PC-3 (cell line): Measurements from ENCODE around the gene LDLRAP1. TPM values are rescaled to one million over a fixed set of nuclear protein-coding genes. Genes with fewer than 3 reads are reported as not detected.
"Not testable (repeated sequence)": the region's sequence is repeated elsewhere in the genome, so short reads cannot be mapped to it uniquely, and the experiment has no call there.

Experiments
- ATAC-seq: fragments of 200-7000 bp; cut with Tn5 transposase; 2 replicates; pipeline ENCODE4 v1.9.1; 2020; ENCODE audit warnings: mild to moderate bottlenecking, moderate library complexity
- BruUV-seq: library from RNA; stranded (reverse); fragments of 400-500 nt; replicated peaks from 2 replicates; lab custom pipeline; 2021; lab: Mats Ljungman, UMichigan
- CTCF ChIA-PET: fragments of 300-600 bp; sonication (Branson Sonifier 250); formaldehyde crosslinking; loops from one replicate; lab custom pipeline; 2022; ENCODE audit warnings: antibody characterized with exemption; lab: Charles Lee
- POLR2A ChIA-PET: fragments of 300-600 bp; sonication (Branson Sonifier 250); formaldehyde crosslinking; loops from one replicate; lab custom pipeline; 2022; ENCODE audit warnings: antibody characterized with exemption; ENCODE audit not compliant: unreplicated experiment; lab: Charles Lee
- DNase-seq: peaks from one replicate; pipeline ENCODE4 v3.0.0-alpha.2; 2015
- H2AFZ ChIP-seq: fragments of 300-600 bp; sonication (generic); 2 replicates; pipeline ENCODE4 v1.6.0; 2016; ENCODE audit warnings: antibody characterized with exemption, low read length
- H3F3A ChIP-seq: fragments of 300-600 bp; sonication (generic); one replicate; pipeline ENCODE4 v1.6.0; 2017; ENCODE audit warnings: antibody characterized with exemption, low read length, control low read depth, mild to moderate bottlenecking; ENCODE audit not compliant: unreplicated experiment
- H3K27ac ChIP-seq: fragments of 300-600 bp; sonication (generic); 2 replicates; pipeline ENCODE4 v1.5.1; 2016; ENCODE audit warnings: mild to moderate bottlenecking, low read length
- H3K27me3 ChIP-seq: fragments of 300-600 bp; sonication (generic); 2 replicates; pipeline ENCODE4 v1.6.1; 2016; ENCODE audit warnings: low read length, mixed read lengths
- H3K36me3 ChIP-seq: fragments of 300-600 bp; sonication (generic); 2 replicates; pipeline ENCODE4 v1.6.1; 2016; ENCODE audit warnings: low read depth, mixed run types, low read length, mixed read lengths
- H3K4me1 ChIP-seq: fragments of 300-600 bp; sonication (generic); 2 replicates; pipeline ENCODE4 v1.5.1; 2016; ENCODE audit warnings: low read length; ENCODE audit not compliant: insufficient read depth
- H3K4me2 ChIP-seq: fragments of 300-600 bp; sonication (generic); 2 replicates; pipeline ENCODE4 v1.6.0; 2016; ENCODE audit warnings: low read length
- H3K4me3 ChIP-seq: fragments of 300-600 bp; sonication (generic); 2 replicates; pipeline ENCODE4 v1.5.1; 2016; ENCODE audit warnings: mild to moderate bottlenecking, low read length, mixed read lengths
- H3K79me2 ChIP-seq: fragments of 300-600 bp; sonication (generic); 2 replicates; pipeline ENCODE4 v1.6.1; 2017; ENCODE audit warnings: low read length, mixed read lengths
- H3K9ac ChIP-seq: fragments of 300-600 bp; sonication (generic); 2 replicates; pipeline ENCODE4 v1.6.0; 2016; ENCODE audit warnings: mild to moderate bottlenecking, low read length
- H3K9me2 ChIP-seq: fragments of 300-600 bp; sonication (generic); replicated peaks from 2 replicates; pipeline ENCODE4 v1.6.1; 2016; ENCODE audit warnings: mixed run types, low read length, mixed read lengths
- H3K9me3 ChIP-seq: fragments of 300-600 bp; sonication (generic); 2 replicates; pipeline ENCODE4 v1.6.1; 2016; ENCODE audit warnings: low read length, mixed read lengths
- H4K20me1 ChIP-seq: fragments of 300-600 bp; sonication (generic); 2 replicates; pipeline ENCODE4 v1.6.1; 2016; ENCODE audit warnings: low read length, mixed read lengths
- EZH2 ChIP-seq: fragments of 300-600 bp; sonication (generic); IDR thresholded peaks from one replicate; pipeline ENCODE4 v1.6.1; 2017; ENCODE audit warnings: antibody characterized with exemption, mild to moderate bottlenecking, low read length; ENCODE audit not compliant: unreplicated experiment
- EZH2phosphoT487 ChIP-seq: fragments of 300-600 bp; sonication (generic); IDR thresholded peaks from 2 replicates; pipeline ENCODE4 v1.6.1; 2018; ENCODE audit warnings: mild to moderate bottlenecking, antibody characterized with exemption, low read length, borderline replicate concordance
- intact Hi-C: fragments of 100-400 bp; cut with micrococcal nuclease; formaldehyde crosslinking; loops from 2 replicates; pipeline ENCODE4 v1.9.0; 2023
- total RNA-seq: library from RNA; depleted of rRNA; stranded (reverse); fragments of >200 nt; gene quantifications from 2 replicates; pipeline ENCODE4 v1.2.3, GENCODE V29; 2014
- TF ChIP-seq, protein P1 (sequence below): fragments of 300-600 bp; sonication (generic); conservative IDR thresholded peaks from 2 replicates; pipeline ENCODE4 v1.5.1; 2017; ENCODE audit warnings: antibody characterized with exemption, low read depth, mild to moderate bottlenecking, low read length

The LDLRAP1 gene
- total RNA-seq, 1 experiment from 2014 or later: 26.5 TPM

DNA sequence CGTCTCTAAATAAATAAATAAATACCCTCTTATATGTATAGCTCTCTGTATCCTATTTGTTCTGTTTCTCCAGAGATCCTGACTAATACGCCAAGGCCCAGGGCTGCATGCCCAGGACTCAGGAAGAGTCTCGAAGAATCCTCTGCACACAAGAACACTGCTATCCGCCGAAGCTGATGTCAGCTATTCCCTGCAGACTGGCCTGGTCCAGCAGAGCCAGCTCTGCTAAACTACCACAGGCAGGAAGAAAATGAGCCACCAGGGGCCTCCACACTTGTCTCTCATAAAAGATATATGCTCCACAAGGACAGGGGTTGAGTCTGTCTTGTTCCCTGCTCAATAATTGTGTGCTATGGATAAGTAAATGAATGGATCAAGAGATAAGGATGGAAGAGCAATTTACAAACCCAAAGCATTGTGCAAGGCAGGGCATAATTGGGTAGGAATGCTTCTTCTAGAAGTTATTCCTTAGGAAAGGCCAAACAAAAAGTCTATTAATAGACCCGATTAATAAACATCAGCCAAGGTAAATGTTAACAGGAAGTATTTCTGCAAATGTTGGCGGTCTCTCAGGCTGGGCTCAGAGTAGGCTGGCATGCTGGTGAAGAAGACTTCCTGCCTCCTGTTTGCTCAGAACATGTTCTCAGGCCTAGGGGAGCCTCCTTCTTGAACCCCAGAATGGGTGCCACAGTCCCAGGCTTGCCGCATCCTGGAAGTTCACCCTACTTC is 46.9 kb downstream of the LDLRAP1 start:
- Histone ChIP-seq H3K27me3 (no peaks in the 10 kb centered on the region), H3K36me3 (no peaks in the 10 kb centered on the region), H2AFZ (no peak overlapping the region), H4K20me1 (no peaks in the 10 kb centered on the region), H3K9ac (no peak overlapping the region), H3K4me1 (no peaks in the 10 kb centered on the region), H3F3A (no peaks in the 10 kb centered on the region), H3K9me3 (no peaks in the 10 kb centered on the region), H3K4me3 (no peak overlapping the region), H3K27ac (no peak overlapping the region), H3K79me2 (no peaks in the 10 kb centered on the region), H3K4me2 (no peak overlapping the region), H3K9me2 (no peaks in the 10 kb centered on the region)
- ChIA-PET CTCF (no interaction called here), POLR2A (no interaction called here)
- TF ChIP-seq EZH2phosphoT487: no peak
- TF ChIP-seq, protein P1, sequence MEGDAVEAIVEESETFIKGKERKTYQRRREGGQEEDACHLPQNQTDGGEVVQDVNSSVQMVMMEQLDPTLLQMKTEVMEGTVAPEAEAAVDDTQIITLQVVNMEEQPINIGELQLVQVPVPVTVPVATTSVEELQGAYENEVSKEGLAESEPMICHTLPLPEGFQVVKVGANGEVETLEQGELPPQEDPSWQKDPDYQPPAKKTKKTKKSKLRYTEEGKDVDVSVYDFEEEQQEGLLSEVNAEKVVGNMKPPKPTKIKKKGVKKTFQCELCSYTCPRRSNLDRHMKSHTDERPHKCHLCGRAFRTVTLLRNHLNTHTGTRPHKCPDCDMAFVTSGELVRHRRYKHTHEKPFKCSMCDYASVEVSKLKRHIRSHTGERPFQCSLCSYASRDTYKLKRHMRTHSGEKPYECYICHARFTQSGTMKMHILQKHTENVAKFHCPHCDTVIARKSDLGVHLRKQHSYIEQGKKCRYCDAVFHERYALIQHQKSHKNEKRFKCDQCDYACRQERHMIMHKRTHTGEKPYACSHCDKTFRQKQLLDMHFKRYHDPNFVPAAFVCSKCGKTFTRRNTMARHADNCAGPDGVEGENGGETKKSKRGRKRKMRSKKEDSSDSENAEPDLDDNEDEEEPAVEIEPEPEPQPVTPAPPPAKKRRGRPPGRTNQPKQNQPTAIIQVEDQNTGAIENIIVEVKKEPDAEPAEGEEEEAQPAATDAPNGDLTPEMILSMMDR: no peak; the same call in 1 of the 2 replicates
- TF ChIP-seq EZH2: no peak
- DNase-seq (no peak), ATAC-seq (peak; percentile 50; the same call in 1 of the 2 replicates)
- no TSS peak for BruUV-seq
- intact Hi-C loops: no loop called here

DNA sequence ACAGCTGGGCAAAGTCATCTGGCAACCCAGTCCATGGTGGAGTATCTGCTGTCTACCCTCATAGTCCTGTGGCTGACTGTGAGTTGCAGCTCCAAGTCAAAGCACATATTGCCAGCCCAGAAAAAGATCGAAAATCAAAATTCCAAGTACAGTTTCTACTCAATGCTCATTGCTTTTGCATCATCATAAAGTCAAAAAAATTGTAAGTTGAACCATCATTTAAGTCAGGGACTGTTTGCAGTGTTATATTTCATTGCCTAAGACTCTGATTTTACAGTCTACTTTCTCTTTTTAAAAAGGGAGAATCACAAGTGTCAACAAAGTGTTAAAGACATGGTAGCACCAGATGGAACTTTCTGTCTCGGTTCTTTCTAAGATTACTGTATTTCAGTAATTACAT is 50.5 kb downstream of the LDLRAP1 start:
- H3K4me1 ChIP-seq: no peaks in the 10 kb centered on the region
- no peaks in the 10 kb centered on the region for H3K27me3 ChIP-seq
- intact Hi-C loops: no loop called here
- no peaks in the 10 kb centered on the region for H4K20me1 ChIP-seq
- no peak overlapping the region for H3K4me2 ChIP-seq
- DNase-seq (no peak), ATAC-seq (no peak)
- H3K36me3 ChIP-seq: no peaks in the 10 kb centered on the region
- no peaks in the 10 kb centered on the region for H3K79me2 ChIP-seq
- no peak overlapping the region for H2AFZ ChIP-seq
- no peak overlapping the region for H3K9ac ChIP-seq
- no peaks in the 10 kb centered on the region for H3K9me3 ChIP-seq
- TF ChIP-seq EZH2phosphoT487: no peak
- no peak overlapping the region for H3K27ac ChIP-seq
- no peak overlapping the region for H3K4me3 ChIP-seq
- H3F3A ChIP-seq: no peaks in the 10 kb centered on the region
- BruUV-seq: no TSS peak
- ChIA-PET POLR2A (interaction anchor here (0.6 kb wide), 1 partner anchor 142 kb away, joined by 5 read pairs; no protein-coding TSS in a partner anchor), CTCF (no interaction called here)
- H3K9me2 ChIP-seq: no peaks in the 10 kb centered on the region

DNA sequence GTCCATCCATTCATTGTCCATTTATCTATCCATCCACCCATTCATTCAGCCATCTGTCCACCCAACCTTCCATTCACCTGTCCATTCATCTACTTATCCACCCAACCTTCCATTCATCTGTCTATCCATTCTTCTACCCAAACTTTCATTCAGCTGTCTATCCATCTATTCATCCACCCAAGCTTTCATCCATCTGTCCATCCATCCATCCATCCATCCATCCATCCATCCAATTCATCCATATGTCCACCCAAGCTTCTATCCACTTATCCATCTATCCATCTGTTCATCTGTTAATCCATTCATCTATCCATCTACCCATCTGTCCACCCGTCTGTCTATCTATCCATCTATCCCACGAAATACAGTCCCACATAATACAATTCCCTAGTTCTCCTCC is 51.6 kb downstream of the LDLRAP1 start:
- no peak for ATAC-seq
- BruUV-seq: no TSS peak
- CTCF ChIA-PET: no interaction called here

DNA sequence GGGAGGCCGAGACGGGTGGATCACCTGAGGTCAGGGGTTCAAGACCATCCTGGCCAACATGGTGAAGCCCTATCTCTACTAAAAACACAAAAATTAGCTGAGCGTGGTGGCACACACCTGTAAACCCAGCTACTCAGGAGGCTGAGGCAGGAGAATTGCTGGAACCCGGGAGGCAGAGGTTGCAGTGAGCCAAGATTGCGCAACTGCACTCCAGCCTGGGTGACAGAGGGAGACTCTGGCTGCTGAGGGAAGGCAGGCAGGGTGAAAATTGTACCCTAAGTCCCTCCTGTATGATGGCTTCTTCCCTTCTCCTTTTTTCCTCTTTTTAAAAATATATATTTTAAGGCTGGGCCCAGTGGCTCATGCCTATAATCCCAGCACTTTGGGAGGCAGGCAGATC is 53.2 kb downstream of the LDLRAP1 start:
- H3K27me3 ChIP-seq, H3K27ac ChIP-seq, H3K79me2 ChIP-seq, CTCF ChIA-PET, H4K20me1 ChIP-seq, H3F3A ChIP-seq, H3K4me3 ChIP-seq, H3K9ac ChIP-seq, H3K9me2 ChIP-seq, BruUV-seq, DNase-seq, H3K4me2 ChIP-seq, H3K4me1 ChIP-seq, ATAC-seq, H3K9me3 ChIP-seq, H2AFZ ChIP-seq, POLR2A ChIA-PET, H3K36me3 ChIP-seq, intact Hi-C loops: not testable (repeated sequence)

More for the DNA sequence above, 51.6 kb downstream of the LDLRAP1 start:
- TF ChIP-seq, protein P1: no peak
- TF ChIP-seq EZH2phosphoT487 (no peak), EZH2 (no peak)
- H3K4me1 ChIP-seq: no peaks in the 10 kb centered on the region
- intact Hi-C loops: no loop called here
- H3F3A ChIP-seq: no peaks in the 10 kb centered on the region
- H3K9ac ChIP-seq: no peak overlapping the region
- DNase-seq: no peak
- no peaks in the 10 kb centered on the region for H3K79me2 ChIP-seq
- POLR2A ChIA-PET: no interaction called here
- H3K27me3 ChIP-seq: no peaks in the 10 kb centered on the region
- no peaks in the 10 kb centered on the region for H3K9me3 ChIP-seq
- no peak overlapping the region for H2AFZ ChIP-seq
- no peaks in the 10 kb centered on the region for H4K20me1 ChIP-seq
- H3K4me3 ChIP-seq: no peak overlapping the region
- no peaks in the 10 kb centered on the region for H3K9me2 ChIP-seq
- no peaks in the 10 kb centered on the region for H3K36me3 ChIP-seq
- H3K27ac ChIP-seq: no peak overlapping the region
- H3K4me2 ChIP-seq: no peak overlapping the region
